CD4-positive, alpha-beta T cell treated with Interleukin-10 for 1 hour (primary cell): ENCODE data around the gene SBNO1.
"Not testable (repeated sequence)": the region's sequence is repeated elsewhere in the genome, so short reads cannot be mapped to it uniquely, and the experiment has no call there.

Source experiments
- DNase-seq: peaks from one replicate; pipeline ENCODE4 v3.0.0-alpha.2; 2020

The SBNO1 gene

GRCh38 chr12:123337070-123337469 is 27.6 kb downstream of the SBNO1 start:
- DNase-seq, result no peak

- no peak for DNase-seq
Measured at GRCh38 chr12:123336530-123336929, 28.1 kb downstream of the SBNO1 start.

- DNase-seq, result no peak
Measured at GRCh38 chr12:123335490-123335889, 29.2 kb downstream of the SBNO1 start.

- DNase-seq, result no peak
Measured at GRCh38 chr12:123329799-123330198, 34.8 kb downstream of the SBNO1 start.

- DNase-seq, result no peak
Measured at GRCh38 chr12:123319826-123320225, 44.8 kb downstream of the SBNO1 start.

- no peak for DNase-seq
Measured at GRCh38 chr12:123319273-123319672, 45.4 kb downstream of the SBNO1 start.

- DNase-seq, result not testable (repeated sequence)
Measured at GRCh38 chr12:123313046-123313445, 51.6 kb downstream of the SBNO1 start.

- DNase-seq, result no peak
Measured at GRCh38 chr12:123306200-123306599, 58.4 kb downstream of the SBNO1 start.

GRCh38 chr12:123305136-123305535 is 59.5 kb downstream of the SBNO1 start:
- no peak for DNase-seq

- DNase-seq, result no peak
Measured at GRCh38 chr12:123293178-123293760, 71.4 kb downstream of the SBNO1 start.

GRCh38 chr12:123289911-123290310 is 74.7 kb downstream of the SBNO1 start:
- DNase-seq, result no peak

GRCh38 chr12:123288751-123289346 is 75.8 kb downstream of the SBNO1 start:
- DNase-seq, result no peak

GRCh38 chr12:123286652-123287373 is 77.8 kb downstream of the SBNO1 start:
- DNase-seq, result no peak

GRCh38 chr12:123284669-123285068 is 80.0 kb downstream of the SBNO1 start:
- no peak for DNase-seq

GRCh38 chr12:123283461-123283860 is 81.2 kb downstream of the SBNO1 start:
- DNase-seq, result no peak

- no peak for DNase-seq
Measured at GRCh38 chr12:123282111-123282510, 82.5 kb downstream of the SBNO1 start.

- no peak for DNase-seq
Measured at GRCh38 chr12:123280971-123281370, 83.7 kb downstream of the SBNO1 start.

- DNase-seq, result no peak
Measured at GRCh38 chr12:123278101-123278627, 86.5 kb downstream of the SBNO1 start.

- no peak for DNase-seq
Measured at GRCh38 chr12:123273166-123273565, 91.5 kb downstream of the SBNO1 start.

- DNase-seq, result peak; percentile 75
Measured at GRCh38 chr12:123271001-123271668, 93.5 kb downstream of the SBNO1 start.

- no peak for DNase-seq
Measured at GRCh38 chr12:123270214-123271000, 94.2 kb downstream of the SBNO1 start.

- DNase-seq, result no peak
Measured at GRCh38 chr12:123269896-123270213, 94.8 kb downstream of the SBNO1 start.

- peak; percentile 24 for DNase-seq
Measured at GRCh38 chr12:123269395-123269892, 95.2 kb downstream of the SBNO1 start.
